H9 (cell line): ENCODE measurements around the gene EPN1. TPM values are rescaled to one million over a fixed set of nuclear protein-coding genes. Genes with fewer than 3 reads are reported as not detected.
A peak's percentile ranks its signal among the peaks of the same experiment; 100 is the strongest.

Source experiments
- DNase-seq: peaks from one replicate; pipeline ENCODE4 v3.0.0-alpha.2; 2017
- H2AFZ ChIP-seq: one replicate; pipeline ENCODE4 v1.6.1; 2013; ENCODE audit warnings: mild to moderate bottlenecking, low read length, control low read depth, moderate library complexity
- H2AK5ac ChIP-seq: 2 replicates; pipeline ENCODE4 v1.6.1; 2013; ENCODE audit warnings: low read length, control low read depth, mixed read lengths; ENCODE audit not compliant: insufficient read length
- H2BK120ac ChIP-seq: one replicate; pipeline ENCODE4 v1.6.1; 2013; ENCODE audit warnings: low read depth, mild to moderate bottlenecking, low read length, control low read depth, inconsistent platforms; ENCODE audit not compliant: poor library complexity, severe bottlenecking
- H2BK12ac ChIP-seq: 2 replicates; pipeline ENCODE4 v1.6.1; 2013; ENCODE audit warnings: low read length, control low read depth, mixed read lengths, low read depth; ENCODE audit not compliant: insufficient read length
- H2BK15ac ChIP-seq: 2 replicates; pipeline ENCODE4 v1.6.1; 2013; ENCODE audit warnings: low read depth, low read length, control low read depth
- H2BK20ac ChIP-seq: one replicate; pipeline ENCODE4 v1.6.1; 2013; ENCODE audit warnings: low read depth, mild to moderate bottlenecking, low read length, control low read depth, inconsistent platforms; ENCODE audit not compliant: poor library complexity, severe bottlenecking
- H2BK5ac ChIP-seq: 2 replicates; pipeline ENCODE4 v1.6.1; 2013; ENCODE audit warnings: low read length, control low read depth, mixed read lengths; ENCODE audit not compliant: insufficient read length
- H3K14ac ChIP-seq: 2 replicates; pipeline ENCODE4 v1.6.1; 2013; ENCODE audit warnings: low read length, control low read depth; ENCODE audit not compliant: insufficient read depth
- H3K18ac ChIP-seq: 2 replicates; pipeline ENCODE4 v1.6.1; 2013; ENCODE audit warnings: low read depth, mild to moderate bottlenecking, mixed read lengths, low read length, control low read depth; ENCODE audit not compliant: insufficient read length
- H3K23ac ChIP-seq: 2 replicates; pipeline ENCODE4 v1.6.1; 2013; ENCODE audit warnings: low read length, control low read depth, mixed read lengths, low read depth; ENCODE audit not compliant: insufficient read length
- H3K23me2 ChIP-seq: 2 replicates; pipeline ENCODE4 v1.6.1; 2013; ENCODE audit warnings: low read depth, mild to moderate bottlenecking, mixed read lengths, low read length, control low read depth; ENCODE audit not compliant: insufficient read length, poor library complexity, severe bottlenecking
- H3K27ac ChIP-seq: 2 replicates; pipeline ENCODE4 v1.5.1; 2013; ENCODE audit warnings: low read length, control low read depth, mixed read lengths, low read depth; ENCODE audit not compliant: insufficient read length
- H3K27me3 ChIP-seq: 2 replicates; pipeline ENCODE4 v1.6.1; 2013; ENCODE audit warnings: low read length, control low read depth, inconsistent platforms; ENCODE audit not compliant: insufficient read depth
- H3K4ac ChIP-seq: 2 replicates; pipeline ENCODE4 v1.6.1; 2013; ENCODE audit warnings: low read depth, mild to moderate bottlenecking, control low read depth, inconsistent platforms, low read length, moderate library complexity
- H3K4me1 ChIP-seq: 2 replicates; pipeline ENCODE4 v1.6.1; 2013; ENCODE audit warnings: low read length, control low read depth, inconsistent platforms; ENCODE audit not compliant: insufficient read depth
- H3K4me2 ChIP-seq: 2 replicates; pipeline ENCODE4 v1.6.1; 2013; ENCODE audit warnings: low read length, control low read depth, mixed read lengths; ENCODE audit not compliant: insufficient read length, insufficient read depth
- H3K56ac ChIP-seq: 2 replicates; pipeline ENCODE4 v1.6.1; 2013; ENCODE audit warnings: low read depth, mild to moderate bottlenecking, mixed read lengths, low read length, control low read depth; ENCODE audit not compliant: insufficient read length
- H3K79me1 ChIP-seq: 2 replicates; pipeline ENCODE4 v1.6.1; 2013; ENCODE audit warnings: low read depth, mild to moderate bottlenecking, moderate library complexity, low read length, control low read depth, inconsistent platforms; ENCODE audit not compliant: insufficient read depth, poor library complexity, severe bottlenecking
- H3K79me2 ChIP-seq: 2 replicates; pipeline ENCODE4 v1.6.1; 2013; ENCODE audit warnings: low read length, control low read depth, inconsistent platforms; ENCODE audit not compliant: insufficient read depth
- H3K9ac ChIP-seq: 2 replicates; pipeline ENCODE4 v1.6.1; 2013; ENCODE audit warnings: low read length, control low read depth, mixed read lengths; ENCODE audit not compliant: insufficient read length; ENCODE audit errors: extremely low read depth
- H3K9me3 ChIP-seq: one replicate; pipeline ENCODE4 v1.6.1; 2013; ENCODE audit warnings: low read depth, low read length, inconsistent platforms; ENCODE audit not compliant: control insufficient read depth
- H3T11ph ChIP-seq: one replicate; pipeline ENCODE4 v1.6.1; 2013; ENCODE audit warnings: mild to moderate bottlenecking, low read length, control low read depth, inconsistent platforms
- H4K20me1 ChIP-seq: one replicate; pipeline ENCODE4 v1.6.1; 2013; ENCODE audit not compliant: control insufficient read depth, insufficient read length, insufficient read depth
- H4K5ac ChIP-seq: 2 replicates; pipeline ENCODE4 v1.6.1; 2013; ENCODE audit warnings: low read depth, mild to moderate bottlenecking, mixed read lengths, low read length, control low read depth; ENCODE audit not compliant: insufficient read length
- H4K8ac ChIP-seq: replicated peaks from 2 replicates; pipeline ENCODE4 v1.6.1; 2013; ENCODE audit warnings: low read length, control low read depth, mixed read lengths, low read depth; ENCODE audit not compliant: insufficient read length
- H4K91ac ChIP-seq: 2 replicates; pipeline ENCODE4 v1.6.1; 2013; ENCODE audit warnings: low read depth, mild to moderate bottlenecking, moderate library complexity, mixed read lengths, low read length, control low read depth; ENCODE audit not compliant: insufficient read length
- H3K27ac Mint-ChIP-seq, 3 experiments: 2 replicates in 2 of 3; 3 replicates in 1 of 3; pipeline ENCODE4 v1.8.0; 2020 to 2021; ENCODE audit warnings: mixed read lengths in 3 of 3, mild to moderate bottlenecking in 1 of 3, moderate library complexity in 1 of 3
- H3K27me3 Mint-ChIP-seq: 2 replicates; pipeline ENCODE4 v1.8.0; 2021; ENCODE audit warnings: low read depth, mild to moderate bottlenecking, moderate library complexity, mixed read lengths
- H3K36me3 Mint-ChIP-seq, 3 experiments: 2 replicates in 2 of 3; 3 replicates in 1 of 3; pipeline ENCODE4 v1.8.0; 2020 to 2021; ENCODE audit warnings: low read depth in 3 of 3, mixed read lengths in 3 of 3; ENCODE audit not compliant: insufficient read depth in 1 of 3
- H3K4me1 Mint-ChIP-seq, 2 experiments: 2 replicates each; pipeline ENCODE4 v1.8.0; 2020; ENCODE audit warnings: mixed read lengths in 2 of 2
- H3K4me3 Mint-ChIP-seq, 2 experiments: 2 replicates in 1 of 2; 3 replicates in 1 of 2; pipeline ENCODE4 v1.8.0; 2020 to 2021; ENCODE audit warnings: mild to moderate bottlenecking in 2 of 2, mixed read lengths in 2 of 2, moderate library complexity in 1 of 2
- H3K9me3 Mint-ChIP-seq, 2 experiments: 2 replicates in 1 of 2; 3 replicates in 1 of 2; pipeline ENCODE4 v1.8.0; 2020; ENCODE audit warnings: mild to moderate bottlenecking in 2 of 2, mixed read lengths in 2 of 2, moderate library complexity in 1 of 2
- WGBS: extraction: QIAGEN DNeasy Blood & Tissue Kit; methylation state at CpG from one replicate; pipeline ENCODE4 v1.1.7; 2013; ENCODE audit warnings: missing lambda C conversion rate, low lambda C conversion rate, mixed read lengths; ENCODE audit not compliant: insufficient read length; ENCODE audit errors: extremely low coverage; 5-methylcytosine and 5-hydroxymethylcytosine counted together
- long read RNA-seq: library from polyadenylated mRNA; unstranded; transcript quantifications from one replicate; pipeline ENCODE4 v2.0.0, GENCODE V29; 2020
- total RNA-seq: library from RNA; stranded (reverse); gene quantifications from 2 replicates; pipeline ENCODE4 v1.2.1, GENCODE V29; 2021
- TF ChIP-seq, protein P1 (sequence below): fragments of 200-600 bp; sonication (generic); conservative IDR thresholded peaks from 3 replicates; pipeline ENCODE4 v1.8.0; 2021; ENCODE audit warnings: antibody characterized with exemption, mild to moderate bottlenecking

EPN1 gene
- 158 and 159 TPM in 2 replicates for total RNA-seq
- long read RNA-seq, full-length matches to known transcripts, result 8 of 33 reads
- long read RNA-seq, partial matches to known transcripts, result 16 of 33 reads
- long read RNA-seq, other reads (novel, unspliced or antisense), result 9 of 33 reads

- Histone ChIP-seq H3K23ac (no peak within 1 kb of the TSS), H2AK5ac (no peak within 1 kb of the TSS), H2BK120ac (no peak within 1 kb of the TSS), H3K9ac (peak within 1 kb of the TSS; percentile 21), H2AFZ (no peak within 1 kb of the TSS), H3K14ac (peak within 1 kb of the TSS; percentile 82), H2BK12ac (no peak within 1 kb of the TSS), H4K91ac (no peak within 1 kb of the TSS), H4K20me1 (no peaks in the 10 kb centered on the region), H3K27ac (no peak within 1 kb of the TSS), H3K23me2 (peaks cover 6% of the 10 kb centered on the region), H3K18ac (no peak within 1 kb of the TSS), H2BK5ac (no peak within 1 kb of the TSS), H2BK20ac (no peak within 1 kb of the TSS), H3K4ac (no peak within 1 kb of the TSS), H3K79me2 (peaks cover 19% of the 10 kb centered on the region; the same call in 1 of the 2 replicates), H3K79me1 (peaks cover 12% of the 10 kb centered on the region), H3K27me3 (no peaks in the 10 kb centered on the region), H4K8ac (no peak within 1 kb of the TSS), H2BK15ac (no peak within 1 kb of the TSS), H3K4me1 (no peaks in the 10 kb centered on the region), H3T11ph (no peak within 1 kb of the TSS), H3K9me3 (no peaks in the 10 kb centered on the region), H4K5ac (no peak within 1 kb of the TSS), H3K56ac (no peak within 1 kb of the TSS), H3K4me2 (peak within 1 kb of the TSS; percentile 77)
- TF ChIP-seq, protein P1, sequence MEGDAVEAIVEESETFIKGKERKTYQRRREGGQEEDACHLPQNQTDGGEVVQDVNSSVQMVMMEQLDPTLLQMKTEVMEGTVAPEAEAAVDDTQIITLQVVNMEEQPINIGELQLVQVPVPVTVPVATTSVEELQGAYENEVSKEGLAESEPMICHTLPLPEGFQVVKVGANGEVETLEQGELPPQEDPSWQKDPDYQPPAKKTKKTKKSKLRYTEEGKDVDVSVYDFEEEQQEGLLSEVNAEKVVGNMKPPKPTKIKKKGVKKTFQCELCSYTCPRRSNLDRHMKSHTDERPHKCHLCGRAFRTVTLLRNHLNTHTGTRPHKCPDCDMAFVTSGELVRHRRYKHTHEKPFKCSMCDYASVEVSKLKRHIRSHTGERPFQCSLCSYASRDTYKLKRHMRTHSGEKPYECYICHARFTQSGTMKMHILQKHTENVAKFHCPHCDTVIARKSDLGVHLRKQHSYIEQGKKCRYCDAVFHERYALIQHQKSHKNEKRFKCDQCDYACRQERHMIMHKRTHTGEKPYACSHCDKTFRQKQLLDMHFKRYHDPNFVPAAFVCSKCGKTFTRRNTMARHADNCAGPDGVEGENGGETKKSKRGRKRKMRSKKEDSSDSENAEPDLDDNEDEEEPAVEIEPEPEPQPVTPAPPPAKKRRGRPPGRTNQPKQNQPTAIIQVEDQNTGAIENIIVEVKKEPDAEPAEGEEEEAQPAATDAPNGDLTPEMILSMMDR, result no peak
- WGBS, result no CpG with 5 or more reads among the region's 101 CpGs
- DNase-seq, result peak; percentile 98
- Mint-ChIP-seq H3K36me3 (peaks cover 28 to 61% (median 56%) of the 10 kb centered on the region in 3 experiments; a peak in 6 of 7 replicates), H3K4me1 (peaks cover 41 to 48% of the 10 kb centered on the region in 2 experiments), H3K9me3 (no peaks in the 10 kb centered on the region; a peak in 1 of 5 replicates), H3K27me3 (no peaks in the 10 kb centered on the region), H3K27ac (peak within 1 kb of the TSS; percentile 93 to 98 (median 98)), H3K4me3 (peak within 1 kb of the TSS; percentile 94 to 98)
These were observed at the start of gene EPN1 for GRCh38 chr19:55674841-55675660. TSS of gene EPN1 (plus strand) at chr19:55675226. CDS start at chr19:55678628, 3,402 bp downstream.
